Stimulated activated CD4-positive, alpha-beta T cell treated with anti-CD3 and anti-CD28 coated beads, Interleukin-15, amount 100 ng/mL, for 24 hours (primary cell): ENCODE results near the gene ATF3.

Experiments used
- DNase-seq: peaks from one replicate; pipeline ENCODE4 v3.0.0-alpha.2; 2020

ATF3 gene

DNA sequence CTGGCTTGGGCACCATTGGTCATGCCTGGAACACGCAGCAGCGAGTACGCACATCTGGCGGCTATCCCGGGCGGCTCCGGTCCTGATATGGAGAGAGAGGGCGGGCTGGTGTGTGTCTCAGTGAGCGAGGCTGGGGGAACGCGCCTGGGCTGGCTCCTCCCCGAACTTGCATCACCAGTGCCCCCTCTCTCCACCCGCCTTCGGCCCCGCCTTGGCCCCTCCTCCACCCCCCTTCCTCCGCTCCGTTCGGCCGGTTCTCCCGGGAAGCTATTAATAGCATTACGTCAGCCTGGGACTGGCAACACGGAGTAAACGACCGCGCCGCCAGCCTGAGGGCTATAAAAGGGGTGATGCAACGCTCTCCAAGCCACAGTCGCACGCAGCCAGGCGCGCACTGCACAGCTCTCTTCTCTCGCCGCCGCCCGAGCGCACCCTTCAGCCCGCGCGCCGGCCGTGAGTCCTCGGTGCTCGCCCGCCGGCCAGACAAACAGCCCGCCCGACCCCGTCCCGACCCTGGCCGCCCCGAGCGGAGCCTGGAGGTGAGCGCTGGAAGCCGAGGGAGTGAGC, at the start of gene ATF3:
Gene ATF3 (plus strand): TSS at position 370 of the 567 bp plus-strand sequence. CDS start 6,261 bp downstream, outside the sequence.
- peak; percentile 96 for DNase-seq

DNA sequence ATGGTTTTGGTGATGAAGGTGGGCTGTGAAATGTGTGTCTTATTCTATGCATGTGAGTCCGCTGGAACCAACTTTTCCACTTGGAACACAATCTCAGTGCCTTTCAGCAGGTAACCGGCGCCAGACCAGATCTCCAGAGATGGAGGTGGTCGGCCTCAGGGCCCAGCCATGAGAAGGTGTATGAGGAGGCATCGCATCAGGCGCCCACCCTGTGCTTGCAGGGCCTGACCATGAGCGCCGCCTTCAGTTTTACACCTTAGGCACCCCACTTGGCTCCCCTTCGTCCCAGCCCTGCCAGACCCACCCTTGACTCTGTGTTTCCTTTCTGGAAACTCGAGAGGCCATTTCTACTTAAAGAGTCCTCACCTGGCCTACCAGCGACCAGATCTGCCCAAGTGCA, 48.6 kb upstream of the ATF3 start:
- DNase-seq = no peak

DNA sequence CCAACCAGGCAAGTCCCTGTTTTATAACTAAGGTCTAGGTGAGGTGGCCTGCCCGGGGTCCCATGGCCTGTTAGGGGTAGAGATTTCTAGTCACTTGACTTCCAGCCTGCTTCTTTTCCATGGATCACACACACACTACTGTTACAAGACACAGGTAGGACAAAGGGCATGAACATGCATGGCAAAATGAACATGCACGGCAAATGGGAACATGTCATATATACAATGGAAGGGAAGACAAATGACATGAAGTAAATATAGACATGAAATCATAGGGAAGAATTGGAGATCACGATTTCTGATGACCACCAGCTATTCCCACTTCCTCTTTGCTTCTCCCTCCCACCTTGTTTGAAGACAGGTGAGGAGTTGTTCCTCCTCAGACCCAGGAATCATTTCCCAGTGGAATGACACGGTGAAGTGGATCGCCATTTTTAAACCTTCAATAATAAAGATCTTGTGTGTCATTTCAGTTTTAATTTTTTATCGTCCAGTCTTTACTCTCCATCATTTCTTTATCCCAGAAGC, 47.6 kb upstream of the ATF3 start:
- no peak for DNase-seq

DNA sequence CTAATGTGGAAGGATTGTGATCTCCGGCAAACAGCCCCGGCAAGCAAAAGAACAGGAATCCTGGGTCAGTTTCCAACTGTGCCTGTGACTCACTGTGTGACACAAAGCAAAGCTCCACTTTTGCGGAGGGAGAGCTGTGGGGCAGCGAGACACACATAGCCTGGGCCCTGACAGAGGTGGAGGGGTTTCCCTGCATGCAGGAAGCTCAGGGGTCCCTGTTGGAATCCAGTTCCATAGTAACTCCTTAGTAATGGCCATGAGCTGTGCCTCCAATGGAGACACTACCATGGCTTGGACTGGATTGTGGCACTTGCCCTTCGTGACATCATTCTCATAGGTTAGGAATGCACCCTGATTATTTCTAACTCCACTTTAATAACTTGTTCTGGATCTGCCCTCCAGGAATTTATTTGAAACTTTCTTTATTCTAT, 47.0 kb upstream of the ATF3 start:
- DNase-seq = no peak

GRCh38 chr1:212562771-212563170, 45.8 kb upstream of the ATF3 start:
- DNase-seq = no peak

GRCh38 chr1:212565079-212565478, 43.5 kb upstream of the ATF3 start:
- no peak for DNase-seq

DNA sequence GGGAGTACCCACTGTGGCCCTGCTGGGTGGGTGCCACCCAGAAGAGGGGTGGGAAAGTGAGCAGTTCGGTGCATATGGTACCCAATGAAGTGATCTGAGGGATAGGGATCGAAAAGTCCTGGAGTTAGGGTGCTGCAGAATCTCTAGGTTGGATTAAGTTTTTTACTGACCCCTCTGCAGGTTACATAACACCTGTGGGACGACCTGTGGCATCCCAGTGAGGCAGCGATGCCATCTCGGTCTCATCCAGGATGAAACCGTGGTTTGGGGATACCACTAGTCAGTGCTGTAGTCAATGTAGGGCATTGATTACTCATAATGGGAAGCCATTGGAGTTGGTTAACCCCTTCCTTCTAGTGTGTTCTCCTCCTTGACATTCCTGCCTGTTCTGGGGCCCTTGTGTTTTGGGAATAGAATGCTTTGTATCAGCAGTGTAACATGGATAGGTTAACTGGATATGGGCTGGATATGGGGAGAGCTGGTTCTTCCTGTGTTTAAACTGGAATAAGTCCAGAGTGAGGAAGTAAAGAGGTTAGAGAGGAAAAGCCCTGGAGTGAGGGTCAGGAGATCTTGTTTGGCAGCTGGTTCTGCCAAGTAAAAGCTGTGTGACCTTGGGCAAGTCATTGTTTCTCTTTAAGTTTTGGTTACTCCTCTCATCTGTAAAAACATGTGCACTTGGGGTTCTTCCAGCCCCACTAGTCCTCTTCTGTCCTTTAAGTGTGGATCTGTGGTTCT, 42.8 kb upstream of the ATF3 start:
- no peak for DNase-seq

- peak; percentile 76 for DNase-seq
These were observed 41.8 kb upstream of the ATF3 start for GRCh38 chr1:212566522-212567479.

DNA sequence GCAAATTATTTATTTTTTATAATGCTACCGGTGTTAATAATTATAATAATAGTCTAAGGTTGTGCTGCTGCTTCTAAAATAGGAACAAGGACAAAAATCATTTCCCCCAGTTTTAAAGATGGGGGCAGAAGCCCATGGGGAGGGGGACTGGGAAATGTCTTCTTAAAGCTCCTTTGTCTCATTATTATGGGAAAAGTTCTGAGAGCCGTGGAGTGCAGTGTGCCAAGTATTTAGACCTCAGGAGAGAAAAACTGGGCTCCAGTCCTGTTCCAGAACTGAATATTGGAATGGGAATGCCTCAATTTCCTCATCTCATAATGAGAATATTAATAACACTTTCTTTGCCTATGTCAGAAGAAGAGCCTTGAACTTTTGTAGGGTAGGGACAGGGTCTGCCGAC, 40.9 kb upstream of the ATF3 start:
- DNase-seq = no peak

- DNase-seq = no peak
These were observed 39.5 kb upstream of the ATF3 start for GRCh38 chr1:212568978-212569537.

DNA sequence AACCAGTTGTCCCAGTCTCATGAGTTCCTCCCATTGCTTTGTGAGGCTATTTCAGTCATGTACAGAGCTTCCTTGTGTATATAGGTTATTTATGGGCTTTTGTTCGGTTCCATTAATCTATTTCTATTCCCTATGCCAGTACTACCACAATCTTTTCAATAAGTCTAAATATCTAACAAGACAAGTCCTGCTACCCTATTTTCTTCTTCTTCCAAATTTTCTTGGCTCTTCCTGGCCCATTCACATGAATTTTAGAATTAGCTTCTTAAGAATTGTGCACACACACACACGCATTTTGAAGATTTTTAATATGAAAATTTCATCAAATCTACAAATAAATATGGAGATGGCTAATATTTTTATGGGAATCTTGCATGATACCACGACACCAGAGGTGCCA, 33.8 kb upstream of the ATF3 start:
- no peak for DNase-seq

DNA sequence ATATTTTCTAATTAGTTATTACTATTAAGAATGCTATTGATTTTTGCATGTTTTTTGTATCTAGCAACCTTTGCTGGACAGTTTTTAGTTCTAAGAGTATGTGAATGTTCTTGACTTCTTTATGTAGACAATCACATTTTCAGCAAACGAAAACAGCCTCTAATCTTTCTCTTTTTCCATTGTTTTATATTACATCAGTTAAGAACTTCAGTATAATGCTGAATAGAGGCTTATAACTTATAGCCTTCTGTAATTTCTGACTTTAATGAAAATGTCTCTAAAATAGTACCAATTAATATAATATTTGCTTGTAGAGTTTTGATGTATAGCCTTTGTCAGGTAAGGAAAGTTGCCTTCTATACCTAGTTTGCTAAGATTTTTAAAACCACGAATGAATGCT, 33.2 kb upstream of the ATF3 start:
- no peak for DNase-seq

DNA sequence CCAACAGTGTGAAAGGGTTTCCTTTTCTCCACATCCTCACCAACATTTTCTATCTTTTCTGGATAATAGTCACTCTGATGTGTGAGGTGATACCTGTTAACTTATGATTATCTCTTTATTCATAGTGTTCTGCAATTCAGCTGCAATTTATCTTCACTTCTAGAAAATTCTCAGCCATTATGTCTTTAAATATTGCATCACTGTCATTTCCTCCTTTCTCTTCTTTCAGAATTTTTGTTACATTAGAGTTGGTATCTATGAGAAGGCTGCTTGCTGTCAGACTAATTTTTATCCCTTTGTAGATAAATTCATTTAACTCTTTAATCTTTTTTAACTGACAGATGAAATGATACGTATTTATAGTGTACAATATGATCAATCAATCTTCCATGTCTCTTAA, 30.5 kb upstream of the ATF3 start:
- DNase-seq = no peak

- DNase-seq = no peak
These were observed 27.5 kb upstream of the ATF3 start for GRCh38 chr1:212581034-212581433.

DNA sequence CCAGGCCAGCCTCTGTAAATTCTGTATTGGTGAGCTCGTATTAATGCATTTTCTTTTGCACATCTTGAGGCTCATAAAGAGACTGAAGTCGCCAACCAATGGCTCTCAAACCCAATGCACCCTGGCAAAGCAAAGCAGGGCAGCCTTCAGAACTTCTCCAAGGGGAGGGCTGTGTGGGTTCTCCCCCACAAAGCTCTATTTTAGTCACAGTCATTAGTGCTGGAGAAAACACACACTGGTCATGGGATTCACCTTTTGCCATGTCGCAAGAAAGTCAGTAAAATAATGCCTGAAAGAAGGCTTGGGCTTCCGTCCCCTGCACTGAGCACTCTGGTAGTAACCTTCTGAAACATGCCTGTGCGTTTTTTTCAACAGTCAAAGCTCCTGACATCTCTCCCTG, 26.3 kb upstream of the ATF3 start:
- no peak for DNase-seq

- DNase-seq = no peak
These were observed 25.5 kb upstream of the ATF3 start for GRCh38 chr1:212582808-212583615.

- no peak for DNase-seq
These were observed 24.9 kb upstream of the ATF3 start for GRCh38 chr1:212583643-212584042.

DNA sequence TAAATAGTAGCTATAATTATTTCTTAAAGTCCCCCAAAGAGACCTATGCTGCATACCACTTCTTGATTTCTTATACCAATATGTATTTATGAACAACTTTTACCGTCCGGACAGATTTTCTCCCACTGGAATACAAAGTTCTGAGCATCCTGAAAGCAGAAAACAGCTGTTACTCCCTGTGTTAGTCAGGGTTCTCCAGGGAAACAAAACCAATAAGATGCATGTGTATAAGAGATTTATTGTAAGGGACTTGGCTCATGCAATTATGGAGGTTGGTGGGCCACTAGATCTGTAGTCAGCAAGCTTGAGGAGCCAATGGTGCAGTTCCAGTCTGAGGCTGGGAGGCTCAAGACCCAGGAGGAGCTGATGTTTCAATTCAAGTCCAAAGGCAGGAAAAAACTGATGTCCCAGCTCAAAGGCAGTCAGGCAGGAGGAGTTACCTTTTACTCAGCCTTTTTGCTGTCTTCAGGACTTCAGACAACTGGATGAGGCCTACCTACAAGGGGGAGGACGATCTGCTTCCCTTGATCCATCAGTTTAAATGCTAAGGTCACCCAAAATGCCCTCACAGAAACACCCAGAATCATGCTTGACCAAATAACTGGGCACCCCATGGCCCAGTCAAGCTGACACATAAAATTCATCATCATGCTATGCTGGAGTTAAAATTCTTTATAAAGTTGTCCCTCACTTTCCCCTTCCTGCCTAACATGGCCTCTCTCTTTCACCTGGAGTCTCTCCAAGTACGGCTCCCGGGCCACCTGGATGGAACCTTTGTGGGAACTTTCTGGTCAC, 24.3 kb upstream of the ATF3 start:
- DNase-seq = no peak

DNA sequence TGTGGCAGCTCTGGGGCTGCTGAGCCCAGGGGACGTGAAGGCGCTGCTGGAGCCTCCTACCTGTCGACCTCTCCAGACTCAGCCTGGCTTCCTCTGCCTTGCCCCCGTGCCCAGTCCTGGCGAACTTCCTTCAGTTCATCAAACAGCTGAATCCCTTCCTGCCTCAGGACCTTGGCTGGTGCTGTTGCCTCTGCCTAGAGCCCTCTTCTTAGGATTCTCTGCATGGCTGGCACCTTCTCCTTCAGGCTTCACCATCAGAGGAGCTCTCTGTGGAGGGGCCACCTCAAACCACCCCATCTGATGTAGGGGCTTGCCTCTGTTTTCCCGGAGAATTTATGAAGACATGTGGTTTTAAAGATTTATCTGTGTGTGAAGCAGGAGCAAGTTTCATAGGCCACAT, 23.4 kb upstream of the ATF3 start:
- no peak for DNase-seq

DNA sequence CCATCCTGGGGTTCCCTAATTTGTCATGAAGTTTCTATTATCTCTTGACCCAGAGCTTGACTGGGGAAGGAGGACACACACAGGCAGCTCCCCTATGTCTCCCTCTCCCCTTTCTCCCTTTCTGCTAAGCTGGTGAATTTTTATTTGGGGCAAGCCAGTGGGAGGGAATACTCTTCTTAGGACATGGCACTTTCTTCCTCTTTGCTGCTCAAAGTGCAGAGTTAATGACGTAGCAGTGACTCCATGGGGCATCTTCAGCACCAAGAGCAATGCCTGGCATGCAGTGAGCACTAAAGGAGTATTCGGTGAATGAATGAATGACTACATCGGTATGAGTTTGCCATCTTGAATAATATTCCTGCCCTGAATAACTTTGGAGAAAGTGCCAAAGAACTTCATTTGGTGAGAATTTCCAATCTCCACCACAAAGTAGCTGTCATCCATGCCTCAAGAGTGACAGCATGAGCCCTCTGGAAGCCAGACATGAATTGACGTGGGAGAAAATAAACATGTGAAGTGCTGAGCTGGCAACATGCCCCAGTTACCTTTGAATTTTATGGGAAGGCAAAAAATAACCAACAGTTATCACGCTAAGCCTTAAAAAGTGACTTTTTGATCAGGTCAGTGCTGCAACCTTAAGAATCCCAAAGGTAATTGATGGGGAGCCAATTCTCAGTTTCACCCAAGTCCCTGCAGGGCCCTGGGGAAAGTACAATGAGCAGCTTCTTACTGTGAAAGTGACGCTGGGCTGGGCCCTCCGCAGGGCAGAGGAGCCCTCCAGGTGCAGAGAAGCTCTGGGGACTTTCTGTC, 22.1 kb upstream of the ATF3 start:
- DNase-seq = no peak
